Esophagus mucosa (tissue), 1 donor: ENCODE results near the gene PRADC1. TPM values are rescaled to one million over a fixed set of nuclear protein-coding genes. Genes with fewer than 3 reads are reported as not detected.

Experiments
- ATAC-seq: fragments of 200-7000 bp; cut with Tn5 transposase; one replicate; pipeline ENCODE4 v1.9.1; 2020
- total RNA-seq: library from RNA; stranded (reverse); gene quantifications from one replicate; pipeline ENCODE4 v1.2.4, GENCODE V29; 2023
- donor health status: DM: yes; HTN: yes; CAD: no.

PRADC1 gene
- total RNA-seq, 1 donor from 2014 or later, result 19.0 TPM

GRCh38 chr2:73200281-73200680 lies 32.8 kb downstream of the PRADC1 start:
- peak; percentile 64 for ATAC-seq

DNA sequence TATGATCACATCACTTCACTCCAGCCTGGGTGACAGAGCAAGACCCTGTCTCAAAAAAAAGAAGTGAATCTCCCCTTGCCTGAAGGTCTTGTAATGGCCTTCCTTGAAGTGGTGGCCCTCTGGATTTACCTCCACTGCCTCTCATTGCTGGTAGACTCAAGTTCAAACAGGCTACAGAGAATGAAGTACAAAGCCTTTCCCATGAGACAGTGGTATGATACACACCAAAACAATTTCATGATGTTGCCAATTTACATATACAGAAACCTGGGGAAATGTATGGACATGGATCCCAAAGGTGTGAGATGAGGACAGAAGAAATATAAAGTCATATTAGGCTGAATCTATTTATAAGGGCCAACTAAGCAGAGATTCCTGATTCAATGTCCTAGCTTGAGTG lies 35.5 kb downstream of the PRADC1 start:
- ATAC-seq, result no peak

GRCh38 chr2:73187549-73187948 lies 45.5 kb downstream of the PRADC1 start:
- no peak for ATAC-seq

DNA sequence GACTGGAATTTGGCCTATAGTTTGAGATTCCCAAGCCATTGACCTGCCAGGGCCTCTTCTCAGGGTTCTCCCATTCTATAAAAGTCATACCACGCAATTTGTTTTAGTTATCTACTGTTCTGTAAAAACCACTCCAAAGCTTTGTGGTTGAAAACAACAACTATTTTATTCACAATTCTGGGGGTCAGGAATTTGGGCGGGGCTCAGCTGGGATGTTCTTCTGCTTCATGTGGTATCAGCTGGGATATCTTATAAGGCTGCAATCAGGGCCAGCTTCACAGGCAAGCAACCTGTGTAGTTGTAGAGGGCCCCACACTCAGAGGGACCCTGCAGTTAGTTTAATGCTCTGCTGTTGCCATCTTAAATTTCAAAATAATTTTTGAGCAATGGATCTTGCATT lies 47.1 kb downstream of the PRADC1 start:
- no peak for ATAC-seq

Other genes starting within 250 kb of the PRADC1 start
- gene SFXN5, start 161.5 kb downstream of the PRADC1 start, total RNA-seq, result 12.2 TPM
- gene RAB11FIP5, start 120.3 kb downstream of the PRADC1 start, total RNA-seq, result 10.4 TPM
- not detected for gene NOTO, start 30.7 kb downstream of the PRADC1 start, total RNA-seq
- 11.7 TPM for gene SMYD5, start 19.0 kb downstream of the PRADC1 start, total RNA-seq
- 253 TPM for gene CCT7, start 1.1 kb upstream of the PRADC1 start, total RNA-seq
- 0.92 TPM for gene FBXO41, start 51.2 kb upstream of the PRADC1 start, total RNA-seq
- gene EGR4, start 60.3 kb upstream of the PRADC1 start, total RNA-seq, result not detected
- 6.7 TPM for gene ALMS1, start 152.6 kb upstream of the PRADC1 start, total RNA-seq